Measurements from ENCODE around the gene CD80. TPM values are rescaled to one million over a fixed set of nuclear protein-coding genes. Genes with fewer than 3 reads are reported as not detected.

Gene CD80
- total RNA-seq, 4 donors from 2014 or later = 0.13 to 1.3 TPM; not detected in 2

DNA sequence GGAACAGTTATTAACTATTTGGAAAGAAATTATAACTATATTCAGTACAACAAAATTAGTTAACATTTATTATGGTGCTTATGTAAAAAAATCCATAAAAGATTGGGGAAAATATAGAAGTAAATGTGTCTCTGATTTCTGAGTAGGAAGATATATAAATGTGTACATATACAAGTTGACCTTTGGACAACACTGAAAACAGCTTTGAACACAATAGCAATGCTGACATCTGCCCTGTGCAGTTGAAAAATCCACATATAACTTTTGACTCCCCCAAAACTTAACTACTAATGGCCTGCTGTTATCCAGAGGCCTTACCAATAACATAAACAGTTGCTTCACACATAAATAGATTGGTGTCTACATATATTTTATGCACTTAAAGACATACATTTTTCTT lies 48.7 kb downstream of the CD80 start:
- Histone ChIP-seq H3K9me3 (no peaks in the 10 kb centered on the region), H3K4me3 (no peak overlapping the region), H3K4me1 (no peaks in the 10 kb centered on the region), H3K27me3 (no peaks in the 10 kb centered on the region), H3K27ac (no peak overlapping the region), H3K36me3 (peaks cover 3 to 98% (median 11%) of the 10 kb centered on the region in 3 donors)
- TF ChIP-seq POLR2A (IDR thresholded peaks at IDR 0.05) = no peak
- no peak for TF ChIP-seq CTCF (IDR thresholded peaks at IDR 0.05)
- intact Hi-C loops (cut with DNase I) = no loop called here
- no peak for DNase-seq

DNA sequence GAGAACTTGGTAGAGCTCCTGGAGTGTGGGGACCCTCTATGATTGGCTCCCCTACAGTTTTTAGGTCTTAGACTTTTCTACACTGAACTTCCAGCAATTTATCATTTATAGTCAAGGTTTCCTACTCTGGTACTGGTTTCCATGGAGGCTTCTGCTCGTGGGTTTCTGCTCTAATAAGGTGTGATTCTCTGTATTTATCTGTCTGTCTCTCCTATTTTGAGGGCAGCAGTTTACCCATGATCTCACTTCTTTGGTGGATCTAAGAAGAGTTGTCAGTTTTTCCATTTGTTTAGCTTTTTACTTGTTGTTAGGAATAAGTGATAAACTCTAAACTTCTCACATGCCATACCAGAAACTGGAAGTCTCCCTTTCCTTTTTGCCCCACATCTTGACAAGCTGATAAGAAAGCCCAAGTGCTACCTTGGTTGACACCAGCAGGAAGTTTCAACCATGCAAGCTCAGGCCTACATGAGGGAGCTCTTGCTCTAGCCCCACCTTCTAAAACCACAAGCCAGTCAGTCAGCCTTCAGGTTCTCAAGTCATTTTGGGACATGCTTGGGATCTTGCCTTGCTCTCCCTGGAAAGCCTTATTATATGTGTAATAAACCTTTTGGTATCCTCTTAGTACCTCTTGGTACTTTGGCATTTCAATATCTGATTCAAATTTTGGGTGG lies 51.1 kb downstream of the CD80 start:
- H3K4me3 ChIP-seq = no peak overlapping the region
- H3K4me1 ChIP-seq = no peaks in the 10 kb centered on the region
- H3K9me3 ChIP-seq = no peaks in the 10 kb centered on the region
- DNase-seq = no peak
- H3K27ac ChIP-seq = no peak overlapping the region
- H3K27me3 ChIP-seq = no peaks in the 10 kb centered on the region
- H3K36me3 ChIP-seq = peaks cover 0 to 98% (median 16%) of the 10 kb centered on the region in 3 donors
- 67 to 69% methylated on average over 1 of the region's 1 CpG for WGBS, 2 donors
- intact Hi-C loops (cut with DNase I) = no loop called here
- TF ChIP-seq CTCF (IDR thresholded peaks at IDR 0.05) (no peak), POLR2A (IDR thresholded peaks at IDR 0.05) (no peak)

DNA sequence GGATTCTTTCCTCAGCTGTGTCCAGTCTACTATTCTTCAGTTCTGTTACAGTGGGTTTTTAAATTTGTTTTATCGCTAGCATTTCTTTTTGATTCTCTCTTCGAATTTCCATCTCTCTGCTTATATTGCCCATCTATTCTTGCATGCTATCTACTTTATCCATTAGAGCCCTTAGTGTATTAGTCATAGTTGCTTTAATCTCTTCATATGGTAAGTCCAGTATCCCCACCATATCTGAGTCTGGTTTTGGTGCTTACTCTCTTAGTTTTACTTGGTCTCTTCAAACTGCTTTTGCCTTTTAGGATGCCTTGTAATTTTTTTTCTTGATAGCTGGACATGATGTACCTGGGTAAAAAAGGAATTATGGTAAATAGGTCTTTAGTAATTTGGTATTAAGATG lies 52.0 kb downstream of the CD80 start:
- no peak for DNase-seq
- intact Hi-C loops (cut with DNase I) = no loop called here

GRCh38 chr3:119506631-119507030 lies 52.8 kb downstream of the CD80 start:
- TF ChIP-seq POLR2A (IDR thresholded peaks at IDR 0.05) = no peak
- no peak for TF ChIP-seq CTCF (IDR thresholded peaks at IDR 0.05)
- intact Hi-C loops (cut with DNase I) = no loop called here
- Histone ChIP-seq H3K36me3 (peaks cover 0 to 95% (median 16%) of the 10 kb centered on the region in 3 donors), H3K4me3 (no peak overlapping the region), H3K27me3 (no peaks in the 10 kb centered on the region), H3K27ac (no peak overlapping the region), H3K9me3 (no peaks in the 10 kb centered on the region), H3K4me1 (peaks cover 0 to 2% (median 0%) of the 10 kb centered on the region in 3 donors)
- 52 to 62% methylated on average over 4 of the region's 4 CpGs for WGBS, 2 donors
- DNase-seq = no peak

More for the DNA sequence above, 52.0 kb downstream of the CD80 start:
- no peak overlapping the region for H3K4me3 ChIP-seq
- no peaks in the 10 kb centered on the region for H3K4me1 ChIP-seq
- H3K27ac ChIP-seq = no peak overlapping the region
- no peaks in the 10 kb centered on the region for H3K27me3 ChIP-seq
- H3K36me3 ChIP-seq = peaks cover 0 to 98% (median 16%) of the 10 kb centered on the region in 3 donors
- no peak for TF ChIP-seq POLR2A (IDR thresholded peaks at IDR 0.05)
- no peak for TF ChIP-seq CTCF (IDR thresholded peaks at IDR 0.05)
- H3K9me3 ChIP-seq = no peaks in the 10 kb centered on the region
- WGBS, 2 donors = 98 to 100% methylated on average over 2 of the region's 2 CpGs

DNA sequence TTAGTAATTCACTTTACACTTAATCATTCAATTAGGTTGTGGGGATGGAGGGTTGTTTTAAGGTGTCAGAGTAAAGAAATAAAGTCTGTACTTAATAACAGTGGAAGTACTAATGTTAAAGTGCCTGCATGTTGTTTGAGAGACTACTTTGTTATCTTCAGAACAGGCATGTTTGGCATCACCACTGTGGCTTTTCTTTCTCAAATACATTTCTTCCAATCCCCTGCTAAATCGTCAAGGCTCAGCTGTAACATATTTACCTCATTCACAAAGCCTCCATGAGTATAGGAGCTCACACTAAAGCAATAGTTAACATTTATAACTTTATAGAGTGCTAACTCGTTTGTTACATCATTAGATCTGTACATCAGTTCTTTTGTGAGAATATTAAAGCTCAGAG lies 58.5 kb downstream of the CD80 start:
- no peaks in the 10 kb centered on the region for H3K27me3 ChIP-seq
- H3K4me1 ChIP-seq = peaks cover 10 to 41% (median 13%) of the 10 kb centered on the region in 3 donors
- peaks cover 0 to 40% (median 5%) of the 10 kb centered on the region in 3 donors for H3K36me3 ChIP-seq
- TF ChIP-seq CTCF (IDR thresholded peaks at IDR 0.05) = no peak
- H3K4me3 ChIP-seq = no peak overlapping the region
- no peaks in the 10 kb centered on the region for H3K9me3 ChIP-seq
- WGBS, 2 donors = 34 to 40% methylated on average over 2 of the region's 2 CpGs
- no peak for DNase-seq
- H3K27ac ChIP-seq = no peak overlapping the region
- intact Hi-C loops (cut with DNase I) = no loop called here

All from esophagus squamous epithelium (tissue), 5 donors.